Ovary (tissue), 9 donors: ENCODE results near the gene LHFPL6. TPM values are rescaled to one million over a fixed set of nuclear protein-coding genes. Genes with fewer than 3 reads are reported as not detected.

Source experiments
- DNase-seq, 5 donors: peaks; one replicate each; pipeline ENCODE4 v3.0.0-alpha.2; 2019 to 2020
- H3K27ac ChIP-seq, 2 donors: fragments of 200-600 bp; one replicate each; pipeline versions ENCODE4 v1.5.1 to v1.8.0; 2019 to 2022
- H3K27me3 ChIP-seq: fragments of 200-600 bp; one replicate; pipeline ENCODE4 v1.8.0; 2022
- H3K36me3 ChIP-seq: fragments of 200-600 bp; sonication (generic); one replicate; pipeline ENCODE4 v1.5.1; 2019
- H3K4me1 ChIP-seq: one replicate; pipeline ENCODE4 v1.8.1; 2013; ENCODE audit warnings: mild to moderate bottlenecking, moderate library complexity; ENCODE audit not compliant: insufficient read depth
- H3K4me3 ChIP-seq: fragments of 200-600 bp; sonication (generic); one replicate; pipeline ENCODE4 v1.5.1; 2017
- H3K9me3 ChIP-seq, 2 donors: fragments of 200-600 bp in 1 of 2; sonication (generic) in 1 of 2; one replicate each; pipeline versions ENCODE4 v1.5.1 to v1.8.1; 2013 to 2019; ENCODE audit warnings: mild to moderate bottlenecking in 1 of 2, moderate library complexity in 1 of 2
- CTCF ChIP-seq, 3 donors: fragments of 450-650 bp in 2 of 3; fragments of 200-600 bp in 1 of 3; IDR thresholded peaks; one replicate each; pipeline versions ENCODE4 v1.5.1 to v1.8.0; 2016 to 2022; ENCODE audit warnings: antibody characterized with exemption in 3 of 3, mild to moderate bottlenecking in 1 of 3
- EP300 ChIP-seq: sonication (generic); formaldehyde crosslinking; IDR thresholded peaks from one replicate; pipeline ENCODE4 v1.6.1; 2017; ENCODE audit warnings: antibody characterized with exemption
- POLR2A ChIP-seq: fragments of 450-650 bp; IDR thresholded peaks from one replicate; pipeline ENCODE4 v1.6.1; 2017; ENCODE audit warnings: antibody characterized with exemption, mild to moderate bottlenecking, moderate library complexity
- WGBS, 3 donors: extraction: QIAGEN DNeasy Blood & Tissue Kit in 1 of 3; methylation state at CpG; one replicate each; pipeline versions ENCODE4 v1.1.5 to v1.1.7; 2013 to 2017; 5-methylcytosine and 5-hydroxymethylcytosine counted together
- intact Hi-C, 4 donors: fragments of 100-400 bp; cut with DNase I; formaldehyde crosslinking; loops; one replicate each; pipeline versions ENCODE4 v1.11.0 to v1.15.1; 2022 to 2023
- polyA plus RNA-seq, 2 donors: library from polyadenylated mRNA; stranded (reverse); fragments of 200-250 nt in 1 of 2; fragments of 350-450 nt in 1 of 2; fragmentation: Illumina TruSeq in 1 of 2; extraction: RNeasy Lipid Tissue Mini Kit (QIAGEN cat#74804) in 1 of 2; gene quantifications; one replicate each; pipeline ENCODE4 v1.2.3, GENCODE V29; 2013 to 2014
- total RNA-seq, 7 donors: library from RNA; depleted of rRNA in 2 of 7; stranded (reverse); fragments of >200 nt in 2 of 7; fragmentation: NEBNext Ultra II Directional in 3 of 7; extraction: Animal tissue kit (Norgen Biotek cat#: 25700) in 3 of 7; gene quantifications; one replicate each; pipeline versions ENCODE4 v1.1.0 to v1.2.4, GENCODE V29; 2016 to 2023
- donor health status: DM: no; HTN: no; CAD: no; lungs with moderate emphysema.
- donor health status: DM: no; HTN: no; CAD: no.
- donor health status: Bipolar disorder and iron deficiency.
- donor health status: DM: yes; HTN: yes; CAD: no.
- donor health status: DM: no; HTN: no; CAD: no.
- donor health status: DM: yes; HTN: yes; CAD: no.

The LHFPL6 gene
- total and polyA plus RNA-seq, 9 donors: 19.7 to 136 (median 42.4) TPM

DNA sequence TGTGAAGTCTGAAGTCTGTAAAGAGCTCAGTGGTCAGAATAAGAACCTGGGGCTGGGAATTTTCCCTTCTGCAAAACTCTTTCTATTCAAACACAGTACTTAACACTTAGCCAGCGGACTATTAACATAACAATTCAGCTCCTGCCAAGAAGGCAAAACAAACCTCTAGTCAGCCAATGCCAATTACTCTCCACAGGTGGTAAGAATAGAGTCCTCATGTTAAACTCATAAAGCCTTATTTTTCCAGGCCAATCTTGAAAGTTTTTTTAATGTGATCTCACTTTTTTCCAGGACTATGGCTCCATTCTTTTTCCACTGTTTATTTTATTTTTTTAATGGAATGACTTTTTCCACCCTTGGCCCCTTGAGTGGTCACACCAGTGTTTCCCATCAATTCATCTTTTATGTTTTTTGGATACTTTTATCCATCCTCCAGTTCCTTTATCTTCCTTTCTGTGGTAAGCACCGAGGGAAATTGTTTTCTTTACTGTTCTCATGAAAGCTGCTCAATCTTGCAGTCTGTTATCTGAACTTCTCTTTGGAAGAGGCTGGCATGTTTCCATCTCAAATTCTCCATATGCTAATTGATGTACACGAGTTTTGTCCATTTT, 217.3 kb downstream of the LHFPL6 start:
- intact Hi-C loops: no loop called here
- WGBS, 3 donors: 9 to 11% (median 10%) methylated on average over 3 of the region's 3 CpGs
- H3K27ac ChIP-seq: no peak overlapping the region
- no peaks in the 10 kb centered on the region for H3K27me3 ChIP-seq
- H3K4me3 ChIP-seq: no peak overlapping the region
- DNase-seq: no peak
- TF ChIP-seq CTCF (IDR thresholded peaks at IDR 0.05) (no peak), POLR2A (no peak), EP300 (no peak)
- H3K36me3 ChIP-seq: no peaks in the 10 kb centered on the region
- H3K9me3 ChIP-seq: no peaks in the 10 kb centered on the region
- peaks cover 7% of the 10 kb centered on the region for H3K4me1 ChIP-seq

DNA sequence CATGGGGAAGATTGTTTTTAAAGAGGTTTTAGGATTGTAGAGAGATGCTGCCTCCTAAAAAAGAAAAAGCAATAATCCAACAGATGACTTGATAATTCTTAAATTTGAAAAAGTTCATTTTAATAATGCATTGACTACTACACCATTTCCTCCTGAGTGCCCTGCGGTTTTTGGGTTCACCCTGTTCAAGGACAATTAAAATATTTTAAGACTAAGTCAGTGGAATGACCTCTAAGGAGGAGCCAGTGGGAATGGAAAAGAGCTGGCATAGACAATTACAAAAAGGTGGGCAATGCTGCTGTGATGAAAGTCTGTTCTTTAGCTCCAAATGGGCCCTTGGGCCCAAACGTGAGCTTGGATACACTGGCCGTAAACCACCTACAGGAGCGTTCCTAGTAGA, 217.8 kb downstream of the LHFPL6 start:
- no peak overlapping the region for H3K27ac ChIP-seq
- no peak overlapping the region for H3K4me3 ChIP-seq
- intact Hi-C loops: no loop called here
- WGBS, 3 donors: 66 to 71% (median 69%) methylated on average over 4 of the region's 4 CpGs
- H3K36me3 ChIP-seq: no peaks in the 10 kb centered on the region
- no peaks in the 10 kb centered on the region for H3K27me3 ChIP-seq
- H3K9me3 ChIP-seq: no peaks in the 10 kb centered on the region
- no peak for DNase-seq
- peaks cover 7% of the 10 kb centered on the region for H3K4me1 ChIP-seq
- TF ChIP-seq CTCF (IDR thresholded peaks at IDR 0.05): no peak
- TF ChIP-seq EP300: no peak
- no peak for TF ChIP-seq POLR2A

DNA sequence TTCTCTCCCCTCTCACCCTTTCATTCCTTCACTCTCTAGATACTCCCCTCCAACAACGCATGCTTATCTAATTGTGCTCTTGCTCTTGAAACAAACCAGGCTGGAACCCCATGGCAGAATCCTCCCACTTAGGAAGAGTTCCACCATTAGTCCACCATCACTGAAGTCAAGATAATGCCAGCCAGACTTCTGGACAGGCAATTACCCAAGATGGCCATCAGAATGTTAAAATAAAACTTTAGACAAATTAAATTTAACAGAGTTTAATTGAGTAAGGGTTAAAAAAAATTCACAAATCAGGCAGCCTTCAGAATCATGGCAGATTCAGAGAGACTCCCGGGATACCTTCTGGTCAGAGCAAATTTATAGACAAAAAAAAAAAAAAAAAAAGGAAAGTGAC, 221.5 kb downstream of the LHFPL6 start:
- Histone ChIP-seq H3K27ac (no peak overlapping the region), H3K4me3 (no peak overlapping the region), H3K4me1 (peaks cover 10% of the 10 kb centered on the region), H3K27me3 (no peaks in the 10 kb centered on the region), H3K36me3 (no peaks in the 10 kb centered on the region), H3K9me3 (no peaks in the 10 kb centered on the region)
- no peak for DNase-seq
- TF ChIP-seq EP300 (no peak), CTCF (IDR thresholded peaks at IDR 0.05) (no peak), POLR2A (no peak)
- intact Hi-C loops: no loop called here
- WGBS, 3 donors: 54 to 70% (median 63%) methylated on average over 2 of the region's 2 CpGs

DNA sequence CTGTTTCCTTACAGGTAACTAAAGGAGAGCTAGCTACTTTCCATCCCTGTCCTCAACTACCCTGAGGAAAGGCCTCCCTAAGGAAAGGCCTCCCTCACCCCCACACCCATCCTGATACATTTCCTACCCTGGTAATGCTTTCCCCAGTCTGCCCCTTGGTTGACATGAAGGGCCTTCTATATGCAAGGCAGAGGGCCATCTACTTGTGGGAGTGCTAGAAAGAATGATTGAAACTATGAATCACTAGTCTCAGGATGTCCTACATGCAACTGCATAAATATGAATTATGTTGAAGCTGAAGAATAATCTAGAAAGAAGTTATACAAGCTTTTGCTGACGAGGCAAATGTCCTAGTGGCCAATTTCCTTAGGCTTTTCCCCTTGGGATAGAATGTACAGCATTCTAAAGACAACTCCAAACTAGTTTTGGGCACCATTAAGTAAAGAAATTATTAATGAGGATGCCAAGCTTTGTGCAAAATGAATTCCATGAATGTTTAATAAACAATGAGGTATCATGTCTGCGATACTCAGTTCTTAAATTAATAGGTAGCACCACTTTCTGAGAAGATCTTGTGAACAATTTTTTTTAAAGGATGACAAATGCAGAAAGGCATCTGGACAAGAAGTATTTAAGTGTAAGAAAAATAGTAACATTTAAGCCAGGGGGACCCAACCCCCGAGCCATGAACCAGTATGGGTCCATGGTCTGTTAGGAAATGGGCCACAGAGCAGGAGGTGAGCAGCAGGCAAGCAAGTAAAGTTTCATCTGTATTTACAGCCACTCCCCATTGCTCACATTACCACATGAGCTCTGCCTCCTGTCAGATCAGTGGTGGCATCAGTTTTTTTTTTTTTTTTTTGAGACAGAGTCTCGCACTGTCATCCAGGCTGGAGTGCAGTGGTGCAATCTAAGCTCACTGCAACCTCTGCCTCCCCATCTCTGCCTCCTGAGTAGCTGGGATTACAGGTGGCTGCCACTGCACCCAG, 223.0 kb downstream of the LHFPL6 start:
- Histone ChIP-seq H3K27me3 (no peaks in the 10 kb centered on the region), H3K4me1 (peaks cover 10% of the 10 kb centered on the region), H3K9me3 (no peaks in the 10 kb centered on the region), H3K27ac (no peak overlapping the region), H3K4me3 (no peak overlapping the region), H3K36me3 (no peaks in the 10 kb centered on the region)
- WGBS, 3 donors: 90 to 94% (median 92%) methylated on average over 4 of the region's 4 CpGs
- no peak for DNase-seq
- TF ChIP-seq CTCF (IDR thresholded peaks at IDR 0.05) (no peak), EP300 (no peak), POLR2A (no peak)
- intact Hi-C loops: no loop called here
